OCI-LY1 (cell line): ENCODE data around the gene ASZ1.

Experiments used
- H2AFZ ChIP-seq: fragments of 200-600 bp; sonication (generic), shearing (Covaris generic); 2 replicates; pipeline ENCODE4 v1.6.0; 2014; ENCODE audit warnings: antibody characterized with exemption, mild to moderate bottlenecking, low read length
- H3F3A ChIP-seq: fragments of 200-600 bp; sonication (generic), shearing (Covaris generic); 2 replicates; pipeline ENCODE4 v1.6.0; 2014; ENCODE audit warnings: mild to moderate bottlenecking, antibody characterized with exemption, low read length, moderate library complexity; ENCODE audit not compliant: insufficient read depth
- H3K27ac ChIP-seq: fragments of 200-600 bp; sonication (generic); 2 replicates; pipeline ENCODE4 v1.5.1; 2014; ENCODE audit warnings: low read length, mixed run types, mild to moderate bottlenecking, low read depth; ENCODE audit not compliant: poor library complexity, severe bottlenecking
- H3K27me3 ChIP-seq: fragments of 200-600 bp; sonication (generic); 2 replicates; pipeline ENCODE4 v1.6.0; 2014; ENCODE audit warnings: antibody characterized with exemption, mild to moderate bottlenecking, low read length, moderate library complexity; ENCODE audit not compliant: insufficient read depth
- H3K36me3 ChIP-seq: fragments of 200-600 bp; sonication (generic); 2 replicates; pipeline ENCODE4 v1.6.1; 2014; ENCODE audit warnings: mild to moderate bottlenecking, antibody characterized with exemption, low read length, moderate library complexity, mixed read lengths; ENCODE audit not compliant: insufficient read depth
- H3K4me1 ChIP-seq: fragments of 200-600 bp; sonication (generic); 2 replicates; pipeline ENCODE4 v1.5.1; 2014; ENCODE audit warnings: mild to moderate bottlenecking, low read length, moderate library complexity; ENCODE audit not compliant: insufficient read depth, severe bottlenecking
- H3K4me2 ChIP-seq: fragments of 200-600 bp; sonication (generic), shearing (Covaris generic); 2 replicates; pipeline ENCODE4 v1.6.1; 2014; ENCODE audit warnings: low read length
- H3K4me3 ChIP-seq: fragments of 200-600 bp; sonication (generic); 2 replicates; pipeline ENCODE4 v1.5.1; 2014; ENCODE audit warnings: low read length, low read depth, mild to moderate bottlenecking, mixed read lengths; ENCODE audit not compliant: poor library complexity, severe bottlenecking
- H3K79me2 ChIP-seq: fragments of 200-600 bp; shearing (Covaris generic); 2 replicates; pipeline ENCODE4 v1.6.1; 2016; ENCODE audit warnings: mixed run types, low read length, mixed read lengths; ENCODE audit not compliant: insufficient read depth
- H3K9ac ChIP-seq: fragments of 200-600 bp; sonication (generic), shearing (Covaris generic); 2 replicates; pipeline ENCODE4 v1.6.1; 2014; ENCODE audit warnings: mild to moderate bottlenecking, low read length, mixed read lengths
- H3K9me2 ChIP-seq: fragments of 200-600 bp; sonication (generic), shearing (Covaris generic); 2 replicates; pipeline ENCODE4 v1.6.1; 2014; ENCODE audit warnings: low read depth, mild to moderate bottlenecking, low read length, mixed read lengths
- H3K9me3 ChIP-seq: fragments of 200-600 bp; shearing (Covaris generic); 2 replicates; pipeline ENCODE4 v1.6.1; 2014; ENCODE audit warnings: low read length, mixed read lengths
- H4K20me1 ChIP-seq: fragments of 200-600 bp; sonication (generic), shearing (Covaris generic); 2 replicates; pipeline ENCODE4 v1.6.0; 2016; ENCODE audit warnings: mild to moderate bottlenecking, low read length; ENCODE audit not compliant: insufficient read depth
- CTCF ChIP-seq: fragments of 200-600 bp; sonication (generic), shearing (Covaris generic); IDR thresholded peaks from 2 replicates; pipeline ENCODE4 v1.5.1; 2017; ENCODE audit warnings: mild to moderate bottlenecking, antibody characterized with exemption, low read length, moderate library complexity, mixed read lengths
- EZH2 ChIP-seq: fragments of 200-600 bp; sonication (generic), shearing (Covaris generic); IDR thresholded peaks from 2 replicates; pipeline ENCODE4 v1.8.0; 2017; ENCODE audit warnings: borderline replicate concordance, mixed run types, mild to moderate bottlenecking, antibody characterized with exemption, low read length, moderate library complexity, mixed read lengths

Gene ASZ1

GRCh38 chr7:117347480-117347879 is 79.8 kb downstream of the ASZ1 start:
- no peak overlapping the region for H3K4me2 ChIP-seq
- H2AFZ ChIP-seq, result no peak overlapping the region
- H3K4me3 ChIP-seq, result no peak overlapping the region
- no peaks in the 10 kb centered on the region for H3K27me3 ChIP-seq
- H4K20me1 ChIP-seq, result no peaks in the 10 kb centered on the region
- no peaks in the 10 kb centered on the region for H3K9me3 ChIP-seq
- no peaks in the 10 kb centered on the region for H3K79me2 ChIP-seq
- H3K9ac ChIP-seq, result no peak overlapping the region
- no peaks in the 10 kb centered on the region for H3K9me2 ChIP-seq
- TF ChIP-seq CTCF (no peak), EZH2 (no peak)
- no peak overlapping the region for H3K27ac ChIP-seq
- no peaks in the 10 kb centered on the region for H3K36me3 ChIP-seq
- no peaks in the 10 kb centered on the region for H3F3A ChIP-seq
- no peaks in the 10 kb centered on the region for H3K4me1 ChIP-seq

- Histone ChIP-seq H3F3A (no peaks in the 10 kb centered on the region), H3K79me2 (no peaks in the 10 kb centered on the region), H3K36me3 (no peaks in the 10 kb centered on the region), H3K4me3 (no peak overlapping the region), H2AFZ (no peak overlapping the region), H3K9ac (no peak overlapping the region), H3K9me3 (no peaks in the 10 kb centered on the region), H3K27ac (no peak overlapping the region), H3K4me1 (no peaks in the 10 kb centered on the region), H3K9me2 (no peaks in the 10 kb centered on the region), H3K27me3 (no peaks in the 10 kb centered on the region), H4K20me1 (no peaks in the 10 kb centered on the region), H3K4me2 (no peak overlapping the region)
- TF ChIP-seq CTCF (no peak), EZH2 (no peak)
Measured at GRCh38 chr7:117346161-117346560, 81.1 kb downstream of the ASZ1 start.

- Histone ChIP-seq H3K27ac (no peak overlapping the region), H3K4me1 (no peaks in the 10 kb centered on the region), H3K9me3 (no peaks in the 10 kb centered on the region), H3K4me3 (no peak overlapping the region), H3K27me3 (no peaks in the 10 kb centered on the region), H3K9ac (no peak overlapping the region), H3F3A (no peaks in the 10 kb centered on the region), H3K79me2 (no peaks in the 10 kb centered on the region), H4K20me1 (no peaks in the 10 kb centered on the region), H2AFZ (no peak overlapping the region), H3K4me2 (no peak overlapping the region), H3K9me2 (no peaks in the 10 kb centered on the region), H3K36me3 (no peaks in the 10 kb centered on the region)
- no peak for TF ChIP-seq CTCF
- TF ChIP-seq EZH2, result no peak
Measured at GRCh38 chr7:117338020-117338419, 89.3 kb downstream of the ASZ1 start.
